ENCODE results near the gene WRNIP1. TPM values are rescaled to one million over a fixed set of nuclear protein-coding genes. Genes with fewer than 3 reads are reported as not detected.

Gene WRNIP1
- total and polyA plus RNA-seq, 2 of the 4 experiments (the other 2 are of a cell fraction): 43.7 to 47.1 TPM

GRCh38 chr6:2782356-2782708 is 17.1 kb downstream of the WRNIP1 start:
- H2AK9ac ChIP-seq (replicated peaks; ENCODE audit: low read depth, low read length, poor library complexity): no peak overlapping the region
- no peak overlapping the region for H2BK20ac ChIP-seq (ENCODE audit: low read depth, low read length)
- no peak overlapping the region for H2AK5ac ChIP-seq (ENCODE audit: low read depth, low read length)
- intact Hi-C loops (cut with micrococcal nuclease) (no loop called here), dilution Hi-C loops (cut with HindIII; ENCODE audit: low sequenced_read_pairs, unreplicated experiment) (no loop called here), in situ Hi-C loops (cut with MboI; ENCODE audit: low sequenced_read_pairs) (no loop called here)
- H3K23ac ChIP-seq (ENCODE audit: low read depth, low read length): no peak overlapping the region
- no peak overlapping the region for H3K56ac ChIP-seq (ENCODE audit: extremely low read depth, insufficient read depth, low read length)
- H3K14ac ChIP-seq (replicated peaks; ENCODE audit: low read depth, low read length): no peak overlapping the region
- H3K79me1 ChIP-seq (ENCODE audit: low read depth in 1 of 2, low read length in 2 of 2): peaks cover 62 to 89% of the 10 kb centered on the region in 2 experiments; a peak in 3 of 4 replicates
- BruUV-seq (replicated peaks): no TSS peak
- no peak overlapping the region for H4K5ac ChIP-seq (ENCODE audit: low read depth, low read length)
- no peaks in the 10 kb centered on the region for H3K27me3 ChIP-seq (ENCODE audit: control insufficient read depth, insufficient read depth, low read length)
- no peak overlapping the region for H2BK120ac ChIP-seq (ENCODE audit: low read depth, low read length)
- H3K9me3 ChIP-seq (ENCODE audit: control insufficient read depth, insufficient read depth, low read length): no peaks in the 10 kb centered on the region
- H3K9me1 ChIP-seq (ENCODE audit: insufficient read depth, low read length): peaks cover 25% of the 10 kb centered on the region
- H2BK15ac ChIP-seq (ENCODE audit: low read depth, low read length): no peak overlapping the region
- no peak overlapping the region for H4K8ac ChIP-seq (ENCODE audit: low read depth in 2 of 2, low read length in 2 of 2)
- no peak overlapping the region for H4K91ac ChIP-seq (ENCODE audit: insufficient read depth, low read depth, low read length)
- no peak overlapping the region for H2BK5ac ChIP-seq (ENCODE audit: low read depth, low read length, poor library complexity, severe bottlenecking)
- H3K36me3 ChIP-seq (ENCODE audit: control insufficient read depth, insufficient read depth, low read length): peaks cover 40% of the 10 kb centered on the region
- peaks cover 9% of the 10 kb centered on the region for H3K4me1 ChIP-seq (ENCODE audit: control insufficient read depth, insufficient read depth, low read length)
- no peak for TF ChIP-seq RCOR1 (IDR thresholded peaks at IDR 0.05; ENCODE audit: insufficient replicate concordance, low read length)
- TF ChIP-seq, protein P1, sequence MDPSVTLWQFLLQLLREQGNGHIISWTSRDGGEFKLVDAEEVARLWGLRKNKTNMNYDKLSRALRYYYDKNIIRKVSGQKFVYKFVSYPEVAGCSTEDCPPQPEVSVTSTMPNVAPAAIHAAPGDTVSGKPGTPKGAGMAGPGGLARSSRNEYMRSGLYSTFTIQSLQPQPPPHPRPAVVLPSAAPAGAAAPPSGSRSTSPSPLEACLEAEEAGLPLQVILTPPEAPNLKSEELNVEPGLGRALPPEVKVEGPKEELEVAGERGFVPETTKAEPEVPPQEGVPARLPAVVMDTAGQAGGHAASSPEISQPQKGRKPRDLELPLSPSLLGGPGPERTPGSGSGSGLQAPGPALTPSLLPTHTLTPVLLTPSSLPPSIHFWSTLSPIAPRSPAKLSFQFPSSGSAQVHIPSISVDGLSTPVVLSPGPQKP (IDR thresholded peaks at IDR 0.05; ENCODE audit: borderline replicate concordance, low read depth, low read length): no peak
- no peak for ATAC-seq (ENCODE audit: low read depth)
- no peak for DNase-seq
- no peak overlapping the region for H3K27ac ChIP-seq (ENCODE audit: insufficient read depth, low read length)
- H3K18ac ChIP-seq (ENCODE audit: low read depth, low read length): no peak overlapping the region
- no peak overlapping the region for H2AFZ ChIP-seq (replicated peaks; ENCODE audit: low read length, poor library complexity)
- POLR2A ChIA-PET (ENCODE audit: unreplicated experiment): no interaction called here
- no peak overlapping the region for H3K4ac ChIP-seq (ENCODE audit: low read depth, low read length)
- H3K4me3 ChIP-seq (ENCODE audit: insufficient read depth, low read depth, low read length): no peak overlapping the region
- WGBS, 2 experiments (ENCODE audit: extremely low coverage in 2 of 2, insufficient read length in 1 of 2): no CpG with 5 or more reads among the region's 9 CpGs
- CTCF ChIA-PET: no interaction called here
- no peak overlapping the region for H3K4me2 ChIP-seq (ENCODE audit: low read depth, low read length)
- H4K20me1 ChIP-seq (ENCODE audit: insufficient read depth, low read length): peaks cover 28% of the 10 kb centered on the region
- no peak overlapping the region for H3K9ac ChIP-seq (ENCODE audit: low read depth, low read length)

All from IMR-90 (cell line).